ENCODE data around the gene EPOP. TPM values are rescaled to one million over a fixed set of nuclear protein-coding genes. Genes with fewer than 3 reads are reported as not detected.

The EPOP gene
- total and polyA plus RNA-seq, 2 of the 13 experiments (the other 11 are each of a cell fraction or from before 2014, with no cell fraction given) = 14.7 to 37.8 TPM

- TF ChIP-seq CTCF (CRISPR knock-in tag; IDR thresholded peaks at IDR 0.05) = 0 out of 2 replicates have a peak, but pooled peaks have one; percentile 8
- TF ChIP-seq STAT6 (CRISPR knock-in tag; IDR thresholded peaks at IDR 0.05; ENCODE audit: borderline replicate concordance) = no peak
- TF ChIP-seq RBFOX2 (IDR thresholded peaks at IDR 0.05; ENCODE audit: low read depth, low read length) = peak; percentile 90
- no peak; the same call in 1 of the 2 replicates for TF ChIP-seq ZNF770 (CRISPR knock-in tag; IDR thresholded peaks at IDR 0.05)
- TF ChIP-seq ZHX1 (CRISPR knock-in tag; IDR thresholded peaks at IDR 0.05; ENCODE audit: low read depth) = peak; percentile 93
- TF ChIP-seq E2F5 (CRISPR knock-in tag; conservative IDR thresholded peaks at IDR 0.05) = peak; percentile 89
- TF ChIP-seq KDM5B (CRISPR knock-in tag; IDR thresholded peaks at IDR 0.05; ENCODE audit: borderline replicate concordance) = peak; percentile 83; the same call in 1 of the 2 replicates
- no peak for TF ChIP-seq THAP7 (CRISPR knock-in tag; IDR thresholded peaks at IDR 0.05)
- 0 out of 2 replicates have a peak, but pooled peaks have one; percentile 46 for TF ChIP-seq KDM4B (CRISPR knock-in tag; IDR thresholded peaks at IDR 0.05)
These were observed at the start of gene EPOP (continued) for GRCh38 chr17:38674749-38675615.
